ENCODE measurements around the gene USP17L25. TPM values are rescaled to one million over a fixed set of nuclear protein-coding genes. Genes with fewer than 3 reads are reported as not detected.
"Not testable (repeated sequence)": the region's sequence is repeated elsewhere in the genome, so short reads cannot be mapped to it uniquely, and the experiment has no call there.

USP17L25 gene
- total RNA-seq (2014; rRNA removed; shearing (Covaris generic)) = not detected in 2 replicates

GRCh38 chr4:9329611-9330010, at the start of gene USP17L25:
USP17L25 (plus strand) TSS chr4:9329911; CDS start chr4:9329911, 0 bp downstream.
- DNase-seq (ENCODE audit: low spot score); in situ Hi-C loops (cut with HindIII; ENCODE audit: low sequenced_read_pairs): not testable (repeated sequence)

GRCh38 chr4:9324191-9324590, 5.5 kb upstream of the USP17L25 start:
- DNase-seq (ENCODE audit: low spot score); in situ Hi-C loops (cut with HindIII; ENCODE audit: low sequenced_read_pairs): not testable (repeated sequence)

- in situ Hi-C loops (cut with HindIII; ENCODE audit: low sequenced_read_pairs); DNase-seq (ENCODE audit: low spot score): not testable (repeated sequence)
Observed at GRCh38 chr4:9324865-9325264, 4.8 kb upstream of the USP17L25 start, which contains the start of gene USP17L24. USP17L24 (plus strand) TSS chr4:9325165; CDS start chr4:9325165, 0 bp downstream.

- in situ Hi-C loops (cut with HindIII; ENCODE audit: low sequenced_read_pairs); DNase-seq (ENCODE audit: low spot score): not testable (repeated sequence)
Observed at GRCh38 chr4:9334358-9334757, 4.6 kb downstream of the USP17L25 start, which contains the start of gene USP17L26. USP17L26 (plus strand) TSS chr4:9334658; CDS start chr4:9334658, 0 bp downstream.

GRCh38 chr4:9339103-9339502, 9.4 kb downstream of the USP17L25 start, which contains the start of gene USP17L5:
USP17L5 (plus strand) TSS chr4:9339403; CDS start chr4:9339403, 0 bp downstream.
- in situ Hi-C loops (cut with HindIII; ENCODE audit: low sequenced_read_pairs); DNase-seq (ENCODE audit: low spot score): not testable (repeated sequence)

GRCh38 chr4:9343848-9344247, 14.1 kb downstream of the USP17L25 start, which contains the start of gene USP17L27:
USP17L27 (plus strand) TSS chr4:9344148; CDS start chr4:9344148, 0 bp downstream.
- DNase-seq (ENCODE audit: low spot score); in situ Hi-C loops (cut with HindIII; ENCODE audit: low sequenced_read_pairs): not testable (repeated sequence)

- in situ Hi-C loops (cut with HindIII; ENCODE audit: low sequenced_read_pairs); DNase-seq (ENCODE audit: low spot score): not testable (repeated sequence)
Observed at GRCh38 chr4:9348593-9348992, 18.9 kb downstream of the USP17L25 start, which contains the start of gene USP17L28. USP17L28 (plus strand) TSS chr4:9348893; CDS start chr4:9348893, 0 bp downstream.

- DNase-seq (ENCODE audit: low spot score); in situ Hi-C loops (cut with HindIII; ENCODE audit: low sequenced_read_pairs): not testable (repeated sequence)
Observed at GRCh38 chr4:9350866-9351265, 21.2 kb downstream of the USP17L25 start.

GRCh38 chr4:9353338-9353737, 23.6 kb downstream of the USP17L25 start, which contains the start of gene USP17L29:
USP17L29 (plus strand) TSS chr4:9353638; CDS start chr4:9353638, 0 bp downstream.
- in situ Hi-C loops (cut with HindIII; ENCODE audit: low sequenced_read_pairs); DNase-seq (ENCODE audit: low spot score): not testable (repeated sequence)

- in situ Hi-C loops (cut with HindIII; ENCODE audit: low sequenced_read_pairs) = not testable (repeated sequence)
Observed at GRCh38 chr4:9362829-9363228, 33.1 kb downstream of the USP17L25 start, which contains the start of gene USP17L30. USP17L30 (plus strand) TSS chr4:9363129; CDS start chr4:9363129, 0 bp downstream.

GRCh38 chr4:9379881-9380280, 50.2 kb downstream of the USP17L25 start:
- DNase-seq (ENCODE audit: low spot score); in situ Hi-C loops (cut with HindIII; ENCODE audit: low sequenced_read_pairs): not testable (repeated sequence)

More at GRCh38 chr4:9362829-9363228, 33.1 kb downstream of the USP17L25 start, which contains the start of gene USP17L30:
- not testable (repeated sequence) for DNase-seq (ENCODE audit: low spot score)

Other genes starting within 250 kb of the USP17L25 start
- gene FAM90A26, start 159.5 kb upstream of the USP17L25 start, total RNA-seq (2014; rRNA removed; shearing (Covaris generic)) = not detected in 2 replicates
- gene USP17L10, start 119.3 kb upstream of the USP17L25 start, total RNA-seq (2014; rRNA removed; shearing (Covaris generic)) = not detected in 2 replicates
- not detected in 2 replicates for gene USP17L11, start 114.5 kb upstream of the USP17L25 start, total RNA-seq (2014; rRNA removed; shearing (Covaris generic))
- gene USP17L12, start 109.8 kb upstream of the USP17L25 start, total RNA-seq (2014; rRNA removed; shearing (Covaris generic)) = not detected in 2 replicates
- not detected in 2 replicates for gene USP17L13, start 105.0 kb upstream of the USP17L25 start, total RNA-seq (2014; rRNA removed; shearing (Covaris generic))
- not detected in 2 replicates for gene USP17L15, start 95.5 kb upstream of the USP17L25 start, total RNA-seq (2014; rRNA removed; shearing (Covaris generic))
- not detected in 2 replicates for gene USP17L17, start 86.0 kb upstream of the USP17L25 start, total RNA-seq (2014; rRNA removed; shearing (Covaris generic))
- not detected in 2 replicates for gene USP17L18, start 81.3 kb upstream of the USP17L25 start, total RNA-seq (2014; rRNA removed; shearing (Covaris generic))
- gene USP17L19, start 76.5 kb upstream of the USP17L25 start, total RNA-seq (2014; rRNA removed; shearing (Covaris generic)) = not detected in 2 replicates
- not detected in 2 replicates for gene USP17L20, start 71.8 kb upstream of the USP17L25 start, total RNA-seq (2014; rRNA removed; shearing (Covaris generic))
- not detected in 2 replicates for gene USP17L21, start 67.0 kb upstream of the USP17L25 start, total RNA-seq (2014; rRNA removed; shearing (Covaris generic))
- gene USP17L22, start 62.3 kb upstream of the USP17L25 start, total RNA-seq (2014; rRNA removed; shearing (Covaris generic)) = not detected in 2 replicates
- gene USP17L24, start 4.7 kb upstream of the USP17L25 start, total RNA-seq (2014; rRNA removed; shearing (Covaris generic)) = not detected in 2 replicates
- gene USP17L26, start 4.7 kb downstream of the USP17L25 start, total RNA-seq (2014; rRNA removed; shearing (Covaris generic)) = not detected in 2 replicates
- not detected in 2 replicates for gene USP17L5, start 9.5 kb downstream of the USP17L25 start, total RNA-seq (2014; rRNA removed; shearing (Covaris generic))
- not detected in 2 replicates for gene USP17L27, start 14.2 kb downstream of the USP17L25 start, total RNA-seq (2014; rRNA removed; shearing (Covaris generic))
- gene USP17L28, start 19.0 kb downstream of the USP17L25 start, total RNA-seq (2014; rRNA removed; shearing (Covaris generic)) = not detected in 2 replicates
- not detected in 2 replicates for gene USP17L29, start 23.7 kb downstream of the USP17L25 start, total RNA-seq (2014; rRNA removed; shearing (Covaris generic))
- not detected in 2 replicates for gene USP17L30, start 33.2 kb downstream of the USP17L25 start, total RNA-seq (2014; rRNA removed; shearing (Covaris generic))
- not detected in 2 replicates for gene DEFB131A, start 114.5 kb downstream of the USP17L25 start, total RNA-seq (2014; rRNA removed; shearing (Covaris generic))

Data from G401 (cell line).